ENCODE measurements around the gene FKBP7. TPM values are rescaled to one million over a fixed set of nuclear protein-coding genes. Genes with fewer than 3 reads are reported as not detected.

FKBP7 gene
- total RNA-seq, 1 donor from 2014 or later: 49.9 TPM

DNA sequence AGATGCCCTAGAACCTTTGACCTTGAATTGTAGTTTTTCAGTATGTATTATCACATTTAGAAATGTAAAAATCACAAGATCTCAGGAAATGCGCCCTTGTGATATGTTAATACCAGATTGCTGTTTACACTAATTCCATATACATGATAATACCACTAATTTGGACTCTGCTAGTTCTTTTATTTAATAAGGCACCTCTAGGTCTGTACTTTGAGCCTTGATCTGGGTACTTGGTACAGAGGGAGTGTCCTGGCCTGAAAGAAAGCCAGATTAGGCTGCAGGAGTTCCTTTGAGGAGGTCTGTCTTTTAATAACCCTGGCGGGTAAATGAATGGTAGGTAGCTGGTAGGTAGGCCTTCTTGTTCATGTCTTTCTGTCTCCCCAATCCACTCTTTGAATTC is 28.1 kb upstream of the FKBP7 start:
- no peak for DNase-seq (ENCODE audit: extremely low spot score, unreplicated experiment)
- H3K27me3 Mint-ChIP-seq (ENCODE audit: unreplicated experiment): no peaks in the 10 kb centered on the region
- no peaks in the 10 kb centered on the region for H3K4me1 Mint-ChIP-seq (ENCODE audit: unreplicated experiment)

DNA sequence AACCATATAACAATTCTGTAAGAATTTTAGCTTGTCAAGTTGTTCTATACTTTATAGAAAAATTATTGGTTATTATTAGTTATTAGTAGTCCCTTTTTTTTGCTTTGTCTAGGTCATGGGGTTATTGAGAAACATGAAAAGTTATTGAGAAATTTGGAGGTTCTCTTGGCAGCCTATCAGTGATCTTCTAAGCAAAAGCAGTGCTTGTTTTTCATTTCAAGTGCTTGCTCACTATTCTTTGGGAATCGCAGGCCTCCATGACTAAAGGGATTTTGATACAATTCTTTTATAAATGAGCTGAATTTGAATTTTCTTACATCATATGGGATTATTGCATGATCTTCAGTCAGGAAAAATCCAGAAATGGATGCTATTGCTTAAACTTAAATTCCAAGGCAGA is 27.7 kb upstream of the FKBP7 start:
- H3K9me3 Mint-ChIP-seq (ENCODE audit: unreplicated experiment): no peaks in the 10 kb centered on the region
- no peaks in the 10 kb centered on the region for H3K27me3 Mint-ChIP-seq (ENCODE audit: unreplicated experiment)
- no peaks in the 10 kb centered on the region for H3K4me1 Mint-ChIP-seq (ENCODE audit: unreplicated experiment)
- TF ChIP-seq, protein P1, sequence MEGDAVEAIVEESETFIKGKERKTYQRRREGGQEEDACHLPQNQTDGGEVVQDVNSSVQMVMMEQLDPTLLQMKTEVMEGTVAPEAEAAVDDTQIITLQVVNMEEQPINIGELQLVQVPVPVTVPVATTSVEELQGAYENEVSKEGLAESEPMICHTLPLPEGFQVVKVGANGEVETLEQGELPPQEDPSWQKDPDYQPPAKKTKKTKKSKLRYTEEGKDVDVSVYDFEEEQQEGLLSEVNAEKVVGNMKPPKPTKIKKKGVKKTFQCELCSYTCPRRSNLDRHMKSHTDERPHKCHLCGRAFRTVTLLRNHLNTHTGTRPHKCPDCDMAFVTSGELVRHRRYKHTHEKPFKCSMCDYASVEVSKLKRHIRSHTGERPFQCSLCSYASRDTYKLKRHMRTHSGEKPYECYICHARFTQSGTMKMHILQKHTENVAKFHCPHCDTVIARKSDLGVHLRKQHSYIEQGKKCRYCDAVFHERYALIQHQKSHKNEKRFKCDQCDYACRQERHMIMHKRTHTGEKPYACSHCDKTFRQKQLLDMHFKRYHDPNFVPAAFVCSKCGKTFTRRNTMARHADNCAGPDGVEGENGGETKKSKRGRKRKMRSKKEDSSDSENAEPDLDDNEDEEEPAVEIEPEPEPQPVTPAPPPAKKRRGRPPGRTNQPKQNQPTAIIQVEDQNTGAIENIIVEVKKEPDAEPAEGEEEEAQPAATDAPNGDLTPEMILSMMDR (IDR thresholded peaks at IDR 0.05): no peak
- H3K4me3 Mint-ChIP-seq (ENCODE audit: unreplicated experiment): no peak overlapping the region
- no peak for DNase-seq (ENCODE audit: extremely low spot score, unreplicated experiment)
- no peak overlapping the region for H3K27ac Mint-ChIP-seq (ENCODE audit: unreplicated experiment)
- peaks cover 42% of the 10 kb centered on the region for H3K36me3 Mint-ChIP-seq (ENCODE audit: unreplicated experiment)

More for the DNA sequence above, 28.1 kb upstream of the FKBP7 start:
- TF ChIP-seq, protein P1 (IDR thresholded peaks at IDR 0.05): no peak
- H3K4me3 Mint-ChIP-seq (ENCODE audit: unreplicated experiment): no peak overlapping the region
- H3K27ac Mint-ChIP-seq (ENCODE audit: unreplicated experiment): no peak overlapping the region
- H3K9me3 Mint-ChIP-seq (ENCODE audit: unreplicated experiment): no peaks in the 10 kb centered on the region
- peaks cover 38% of the 10 kb centered on the region for H3K36me3 Mint-ChIP-seq (ENCODE audit: unreplicated experiment)

DNA sequence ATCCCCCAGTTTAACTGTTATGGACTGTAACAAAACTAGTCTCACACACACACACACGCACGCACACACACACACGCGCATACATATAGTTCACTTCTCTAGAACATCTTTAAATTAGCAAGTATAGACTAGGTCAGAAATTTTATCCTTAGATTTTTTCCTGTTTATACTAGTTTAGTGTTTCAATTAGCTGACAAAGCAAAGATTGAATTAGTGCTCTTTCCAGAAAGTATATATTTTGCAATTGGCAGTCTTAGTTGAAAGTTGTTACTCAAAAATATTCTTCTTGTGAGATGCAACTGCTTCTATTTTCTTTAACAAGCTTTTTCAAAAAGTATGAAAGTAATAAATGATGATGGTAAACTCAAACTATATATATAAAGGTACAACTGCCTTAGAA is 24.4 kb upstream of the FKBP7 start:
- no peak for DNase-seq (ENCODE audit: extremely low spot score, unreplicated experiment)
- Mint-ChIP-seq H3K36me3 (ENCODE audit: unreplicated experiment) (peaks cover 55% of the 10 kb centered on the region), H3K27me3 (ENCODE audit: unreplicated experiment) (no peaks in the 10 kb centered on the region), H3K4me1 (ENCODE audit: unreplicated experiment) (no peaks in the 10 kb centered on the region), H3K9me3 (ENCODE audit: unreplicated experiment) (no peaks in the 10 kb centered on the region), H3K4me3 (ENCODE audit: unreplicated experiment) (no peak overlapping the region), H3K27ac (ENCODE audit: unreplicated experiment) (no peak overlapping the region)
- TF ChIP-seq, protein P1 (IDR thresholded peaks at IDR 0.05): no peak

DNA sequence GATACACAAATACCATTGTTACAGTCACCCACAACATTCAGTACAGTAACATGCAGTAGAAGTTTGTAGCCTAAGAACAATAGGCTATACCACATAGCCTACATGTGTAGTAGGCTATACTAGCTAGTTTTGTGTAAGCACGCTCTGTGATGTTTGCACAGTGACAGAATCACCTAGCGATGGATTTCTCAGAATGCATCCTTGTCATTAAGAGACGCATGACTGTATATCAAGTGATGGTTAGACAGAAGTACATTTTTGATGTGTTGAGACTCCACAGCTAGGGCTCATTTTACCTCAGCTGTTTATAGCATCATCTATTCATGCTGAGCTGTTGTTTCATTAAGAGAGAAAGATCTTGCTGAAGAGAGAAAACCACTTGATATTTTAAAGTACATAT is 21.2 kb upstream of the FKBP7 start:
- H3K27me3 Mint-ChIP-seq (ENCODE audit: unreplicated experiment): no peaks in the 10 kb centered on the region
- H3K27ac Mint-ChIP-seq (ENCODE audit: unreplicated experiment): no peak overlapping the region
- no peak for DNase-seq (ENCODE audit: extremely low spot score, unreplicated experiment)
- TF ChIP-seq, protein P1 (IDR thresholded peaks at IDR 0.05): no peak
- no peaks in the 10 kb centered on the region for H3K9me3 Mint-ChIP-seq (ENCODE audit: unreplicated experiment)
- H3K4me3 Mint-ChIP-seq (ENCODE audit: unreplicated experiment): no peak overlapping the region
- no peaks in the 10 kb centered on the region for H3K4me1 Mint-ChIP-seq (ENCODE audit: unreplicated experiment)
- H3K36me3 Mint-ChIP-seq (ENCODE audit: unreplicated experiment): peaks cover 60% of the 10 kb centered on the region

DNA sequence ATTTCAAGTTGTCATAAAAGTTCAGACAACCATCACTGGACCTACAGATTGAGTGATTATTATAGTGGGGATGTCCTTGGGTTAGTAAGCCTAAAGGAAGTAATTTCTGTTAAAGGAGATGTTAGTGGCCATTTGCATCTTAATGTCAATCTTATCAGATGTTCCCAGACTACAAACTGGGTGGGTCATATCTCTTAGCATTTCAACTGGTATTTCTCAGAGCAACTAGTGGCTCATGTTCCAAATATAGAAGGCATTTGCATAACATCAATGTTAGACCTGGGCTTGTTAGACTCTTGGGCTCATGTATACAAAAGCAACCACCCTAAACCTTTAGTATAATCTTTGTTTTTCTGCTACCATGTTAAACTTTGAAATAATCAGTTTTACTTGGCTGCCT is 19.7 kb upstream of the FKBP7 start:
- Mint-ChIP-seq H3K36me3 (ENCODE audit: unreplicated experiment) (peaks cover 61% of the 10 kb centered on the region), H3K27ac (ENCODE audit: unreplicated experiment) (no peak overlapping the region), H3K9me3 (ENCODE audit: unreplicated experiment) (no peaks in the 10 kb centered on the region), H3K4me3 (ENCODE audit: unreplicated experiment) (no peak overlapping the region), H3K4me1 (ENCODE audit: unreplicated experiment) (no peaks in the 10 kb centered on the region), H3K27me3 (ENCODE audit: unreplicated experiment) (no peaks in the 10 kb centered on the region)
- no peak for DNase-seq (ENCODE audit: extremely low spot score, unreplicated experiment)
- TF ChIP-seq, protein P1 (IDR thresholded peaks at IDR 0.05): no peak

Data from osteocyte (in vitro differentiated cells).